ENCODE data around the gene CFL2. TPM values are rescaled to one million over a fixed set of nuclear protein-coding genes. Genes with fewer than 3 reads are reported as not detected.
A peak's percentile ranks its signal among the peaks of the same experiment; 100 is the strongest.
"Not testable (repeated sequence)": the region's sequence is repeated elsewhere in the genome, so short reads cannot be mapped to it uniquely, and the experiment has no call there.

CFL2 gene
- total and polyA plus RNA-seq, 9 donors, result 502 to 697 (median 585) TPM

DNA sequence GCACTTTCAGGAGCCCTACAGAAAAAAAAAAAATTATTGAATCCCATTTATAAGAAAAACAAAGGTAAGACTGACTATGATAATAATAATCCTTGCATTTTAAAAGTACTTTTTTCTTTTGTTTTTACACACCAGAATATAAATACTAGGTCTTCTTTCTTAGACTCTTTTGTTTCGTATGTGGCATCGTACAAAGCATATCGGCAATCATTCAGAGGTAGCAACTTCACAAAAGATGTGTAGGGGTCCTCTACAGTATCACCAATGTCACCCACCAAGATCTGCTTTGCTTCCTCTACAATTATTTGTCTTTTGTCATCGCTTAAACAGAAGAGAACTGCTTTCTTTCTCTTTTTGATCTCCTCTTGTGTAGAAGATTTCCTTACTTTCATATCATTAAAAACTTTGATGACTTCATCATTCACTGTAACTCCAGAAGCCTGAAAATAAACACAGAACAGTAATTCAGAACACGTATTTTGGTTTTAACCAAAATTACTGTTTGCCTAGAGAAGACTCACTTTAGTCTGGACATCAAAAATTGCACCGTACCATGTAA is 1.2 kb downstream of the CFL2 start:
- no CpG with 5 or more reads among the region's 6 CpGs for WGBS (ENCODE audit: insufficient coverage)
- DNase-seq, result no peak

DNA sequence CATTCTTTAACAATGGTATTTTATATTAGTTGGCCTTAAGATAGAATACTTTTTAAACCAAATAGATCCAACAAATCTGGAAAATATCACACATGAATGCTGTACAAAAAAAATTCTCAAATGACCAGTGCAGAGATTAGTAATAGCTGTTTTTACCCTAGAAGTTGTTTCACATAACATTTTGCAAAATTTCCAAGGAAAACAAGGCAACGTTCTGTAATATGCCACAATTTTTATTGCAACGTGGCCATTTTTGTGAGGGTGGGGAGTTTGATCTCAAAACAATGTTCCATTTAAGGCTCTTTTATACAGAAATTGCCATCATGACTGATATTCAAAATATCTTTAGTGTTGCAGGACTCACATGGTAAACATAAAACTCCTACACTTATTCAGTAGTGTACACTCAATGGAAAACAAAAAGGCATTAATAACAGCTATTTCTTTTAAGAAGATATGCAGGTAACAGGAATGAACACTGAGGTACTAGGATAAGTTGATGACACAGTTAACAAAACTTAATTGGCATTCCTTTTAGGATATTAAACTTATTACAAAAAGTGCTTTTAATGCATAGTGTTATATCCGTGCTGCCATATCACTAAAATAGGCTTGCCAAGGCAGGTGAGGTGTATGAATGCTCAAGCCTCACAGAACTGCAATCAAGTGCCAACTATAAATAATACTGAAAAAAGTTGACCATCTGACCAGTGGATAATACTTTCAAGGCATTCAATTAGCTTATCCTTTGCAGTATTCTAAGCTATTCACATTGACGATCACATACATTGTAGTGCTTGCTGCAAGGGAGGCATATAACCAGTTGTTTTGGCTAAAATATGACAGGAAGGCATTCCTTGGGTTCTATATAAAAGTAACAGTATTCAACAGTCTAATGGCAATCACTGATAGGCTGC is 2.3 kb downstream of the CFL2 start:
- Histone ChIP-seq H3K9me3 (replicated peaks; ENCODE audit: control insufficient read depth, low read depth, low read length) (no peaks in the 10 kb centered on the region), H3K27ac (ENCODE audit: low read length) (peak overlapping the region; percentile 96), H3K27me3 (ENCODE audit: control insufficient read depth, insufficient read depth, low read length) (no peaks in the 10 kb centered on the region), H3K4me3 (ENCODE audit: low read length) (peak overlapping the region; percentile 86), H3K36me3 (ENCODE audit: control insufficient read depth, insufficient read depth, low read length) (peaks cover 10% of the 10 kb centered on the region), H3K4me1 (ENCODE audit: control insufficient read depth, insufficient read depth, low read length) (peaks cover 16% of the 10 kb centered on the region)
- WGBS (ENCODE audit: insufficient coverage), result no CpG with 5 or more reads among the region's 4 CpGs
- DNase-seq, result peak; percentile 58

More for the DNA sequence above, 1.2 kb downstream of the CFL2 start:
- H3K4me3 ChIP-seq (ENCODE audit: low read length), result peak overlapping the region; percentile 86
- H3K27ac ChIP-seq (ENCODE audit: low read length), result peak overlapping the region; percentile 96
- H3K9me3 ChIP-seq (replicated peaks; ENCODE audit: control insufficient read depth, low read depth, low read length), result no peaks in the 10 kb centered on the region
- H3K4me1 ChIP-seq (ENCODE audit: control insufficient read depth, insufficient read depth, low read length), result peaks cover 14% of the 10 kb centered on the region
- no peaks in the 10 kb centered on the region for H3K27me3 ChIP-seq (ENCODE audit: control insufficient read depth, insufficient read depth, low read length)
- H3K36me3 ChIP-seq (ENCODE audit: control insufficient read depth, insufficient read depth, low read length), result peaks cover 10% of the 10 kb centered on the region

DNA sequence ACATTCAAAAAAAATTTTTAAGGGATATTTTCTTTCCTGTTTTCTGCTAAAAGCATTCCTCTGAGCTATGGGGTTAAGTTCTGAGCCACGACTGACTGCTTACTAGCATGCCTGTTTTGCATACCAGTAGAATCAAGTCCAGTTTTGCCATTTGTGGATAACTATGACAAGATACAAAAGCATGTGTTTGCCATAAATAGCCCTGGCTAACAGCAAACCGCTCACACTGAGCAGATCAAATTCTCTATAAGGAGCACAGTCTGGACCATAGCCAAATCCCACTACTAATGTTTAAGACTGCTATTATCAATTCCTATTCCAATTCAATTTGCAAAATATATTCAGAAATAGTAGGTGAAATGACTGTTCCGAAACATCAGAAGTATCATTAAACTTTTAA is 3.2 kb downstream of the CFL2 start:
- Histone ChIP-seq H3K4me1 (ENCODE audit: control insufficient read depth, insufficient read depth, low read length) (peaks cover 16% of the 10 kb centered on the region), H3K4me3 (ENCODE audit: low read length) (peak overlapping the region; percentile 86), H3K9me3 (replicated peaks; ENCODE audit: control insufficient read depth, low read depth, low read length) (no peaks in the 10 kb centered on the region), H3K27me3 (ENCODE audit: control insufficient read depth, insufficient read depth, low read length) (no peaks in the 10 kb centered on the region), H3K27ac (ENCODE audit: low read length) (peak overlapping the region; percentile 96), H3K36me3 (ENCODE audit: control insufficient read depth, insufficient read depth, low read length) (peaks cover 10% of the 10 kb centered on the region)
- no CpG with 5 or more reads among the region's 3 CpGs for WGBS (ENCODE audit: insufficient coverage)
- DNase-seq, result peak; percentile 93

DNA sequence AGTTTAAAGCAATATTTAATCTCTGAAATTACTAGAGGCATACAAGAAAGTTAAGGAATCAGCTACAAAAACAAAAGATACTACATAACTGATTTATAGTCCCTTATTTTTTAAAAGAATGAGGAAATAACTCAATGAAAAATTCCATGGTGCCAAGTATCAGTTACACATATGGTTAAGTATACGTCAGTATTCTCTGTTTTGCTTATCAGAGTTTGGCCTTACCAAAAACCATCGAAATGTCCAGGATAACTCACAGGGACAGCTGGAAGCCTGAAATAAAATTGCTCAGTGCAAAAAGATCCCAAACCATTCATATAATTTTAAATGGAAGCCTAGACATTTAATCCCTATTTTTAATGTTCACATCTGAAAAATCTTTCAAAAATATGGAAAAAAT is 3.6 kb downstream of the CFL2 start:
- H3K27me3 ChIP-seq (ENCODE audit: control insufficient read depth, insufficient read depth, low read length), result no peaks in the 10 kb centered on the region
- WGBS (ENCODE audit: insufficient coverage), result no CpG with 5 or more reads among the region's 2 CpGs
- H3K9me3 ChIP-seq (replicated peaks; ENCODE audit: control insufficient read depth, low read depth, low read length), result no peaks in the 10 kb centered on the region
- peaks cover 10% of the 10 kb centered on the region for H3K36me3 ChIP-seq (ENCODE audit: control insufficient read depth, insufficient read depth, low read length)
- H3K4me3 ChIP-seq (ENCODE audit: low read length), result peak overlapping the region; percentile 20
- DNase-seq, result peak; percentile 45
- H3K27ac ChIP-seq (ENCODE audit: low read length), result peak overlapping the region; percentile 96
- peaks cover 15% of the 10 kb centered on the region for H3K4me1 ChIP-seq (ENCODE audit: control insufficient read depth, insufficient read depth, low read length)

DNA sequence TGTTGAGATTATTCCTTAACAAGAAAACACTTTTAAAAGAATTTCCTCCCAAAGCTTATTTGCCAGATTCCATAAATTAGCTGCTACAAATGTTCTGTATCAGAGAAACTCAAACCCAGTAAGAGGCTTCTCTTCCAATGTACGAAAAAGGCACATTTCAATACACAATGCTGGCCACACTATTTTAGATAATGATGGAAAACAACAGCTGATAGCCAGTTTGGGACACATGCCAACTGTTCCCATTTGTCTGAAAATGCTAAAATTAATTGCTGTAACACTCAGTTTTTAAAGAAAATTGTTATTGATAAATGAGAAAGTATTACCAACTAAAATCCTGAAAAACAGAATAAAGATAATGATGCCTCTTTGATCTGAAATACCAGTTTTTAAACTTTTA is 4.4 kb downstream of the CFL2 start:
- H3K4me1 ChIP-seq (ENCODE audit: control insufficient read depth, insufficient read depth, low read length), result peaks cover 13% of the 10 kb centered on the region
- peak overlapping the region; percentile 20 for H3K4me3 ChIP-seq (ENCODE audit: low read length)
- peaks cover 10% of the 10 kb centered on the region for H3K36me3 ChIP-seq (ENCODE audit: control insufficient read depth, insufficient read depth, low read length)
- no CpG with 5 or more reads among the region's 1 CpG for WGBS (ENCODE audit: insufficient coverage)
- H3K27me3 ChIP-seq (ENCODE audit: control insufficient read depth, insufficient read depth, low read length), result no peaks in the 10 kb centered on the region
- no peaks in the 10 kb centered on the region for H3K9me3 ChIP-seq (replicated peaks; ENCODE audit: control insufficient read depth, low read depth, low read length)
- H3K27ac ChIP-seq (ENCODE audit: low read length), result peak overlapping the region; percentile 96
- DNase-seq, result peak; percentile 61

DNA sequence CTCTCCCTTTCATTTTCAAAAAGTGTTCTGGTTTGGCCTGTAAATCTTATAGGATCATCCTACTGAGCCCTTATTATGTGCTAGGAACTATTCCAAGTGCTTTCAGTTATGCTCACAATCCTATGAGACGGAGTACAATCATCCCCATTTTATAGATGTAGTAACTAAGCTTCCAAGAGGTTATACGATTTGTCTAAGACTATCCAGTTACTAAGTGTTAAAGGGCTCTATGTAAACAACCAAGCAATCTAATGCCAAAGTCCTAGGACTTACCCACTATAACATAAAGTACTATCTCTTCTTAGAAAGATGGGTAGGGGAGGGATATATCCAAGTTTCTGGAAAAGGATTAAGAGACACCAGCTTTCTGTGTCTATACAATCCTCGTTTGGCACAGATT is 6.7 kb downstream of the CFL2 start:
- Histone ChIP-seq H3K27ac (ENCODE audit: low read length) (no peak overlapping the region), H3K4me3 (ENCODE audit: low read length) (no peak overlapping the region), H3K4me1 (ENCODE audit: control insufficient read depth, insufficient read depth, low read length) (peaks cover 12% of the 10 kb centered on the region), H3K27me3 (ENCODE audit: control insufficient read depth, insufficient read depth, low read length) (no peaks in the 10 kb centered on the region), H3K36me3 (ENCODE audit: control insufficient read depth, insufficient read depth, low read length) (peaks cover 10% of the 10 kb centered on the region), H3K9me3 (replicated peaks; ENCODE audit: control insufficient read depth, low read depth, low read length) (no peaks in the 10 kb centered on the region)
- WGBS (ENCODE audit: insufficient coverage), result no CpG with 5 or more reads among the region's 3 CpGs
- DNase-seq, result no peak

DNA sequence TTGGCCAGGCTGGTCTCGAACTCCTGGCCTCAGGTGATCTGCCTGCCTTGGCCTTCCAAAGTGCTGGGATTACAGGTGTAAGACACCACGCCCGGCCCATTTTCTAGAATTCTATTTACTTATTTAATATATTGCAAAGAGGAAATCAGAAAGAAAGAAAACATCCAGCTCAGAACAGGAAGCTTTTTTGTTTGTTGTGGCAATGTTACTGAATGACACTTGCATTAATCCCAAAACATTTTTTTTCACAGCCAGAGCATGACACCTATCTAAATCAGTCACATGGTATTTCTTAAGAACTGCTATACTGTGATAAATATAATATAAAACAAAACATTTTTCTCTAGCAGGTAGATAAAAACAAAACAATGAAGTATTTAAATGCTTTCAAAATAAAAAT is 12.6 kb downstream of the CFL2 start:
- no peaks in the 10 kb centered on the region for H3K36me3 ChIP-seq (ENCODE audit: control insufficient read depth, insufficient read depth, low read length)
- DNase-seq, result no peak
- no CpG with 5 or more reads among the region's 3 CpGs for WGBS (ENCODE audit: insufficient coverage)
- H3K27me3 ChIP-seq (ENCODE audit: control insufficient read depth, insufficient read depth, low read length), result no peaks in the 10 kb centered on the region
- no peak overlapping the region for H3K4me3 ChIP-seq (ENCODE audit: low read length)
- peaks cover 4% of the 10 kb centered on the region for H3K4me1 ChIP-seq (ENCODE audit: control insufficient read depth, insufficient read depth, low read length)
- H3K27ac ChIP-seq (ENCODE audit: low read length), result no peak overlapping the region
- no peaks in the 10 kb centered on the region for H3K9me3 ChIP-seq (replicated peaks; ENCODE audit: control insufficient read depth, low read depth, low read length)

DNA sequence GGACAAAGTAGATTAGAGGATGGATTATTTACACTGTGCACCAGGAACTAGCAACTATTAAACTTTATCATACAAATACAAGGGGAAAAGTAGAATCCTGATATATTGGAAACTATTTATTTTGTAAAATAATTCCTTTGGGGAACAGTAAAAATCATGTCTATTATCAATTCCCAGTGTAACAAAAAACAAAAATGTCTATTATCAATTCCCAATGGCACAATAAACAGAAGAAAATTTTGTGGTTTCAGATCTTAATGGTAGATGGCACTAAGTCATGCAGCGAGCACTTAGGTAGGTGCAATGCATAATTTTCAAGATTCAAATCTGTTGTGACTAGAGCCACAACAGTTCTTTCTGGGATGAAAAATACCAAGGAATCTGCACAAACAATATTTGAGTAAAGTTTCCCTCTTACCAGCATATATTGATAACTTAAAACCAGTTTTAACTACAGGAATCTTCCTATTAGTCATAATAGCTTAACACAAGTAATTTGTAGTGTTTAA is 13.7 kb downstream of the CFL2 start:
- Histone ChIP-seq H3K9me3 (replicated peaks; ENCODE audit: control insufficient read depth, low read depth, low read length) (no peaks in the 10 kb centered on the region), H3K27me3 (ENCODE audit: control insufficient read depth, insufficient read depth, low read length) (no peaks in the 10 kb centered on the region), H3K27ac (ENCODE audit: low read length) (peak overlapping the region; percentile 86), H3K4me1 (ENCODE audit: control insufficient read depth, insufficient read depth, low read length) (peaks cover 4% of the 10 kb centered on the region), H3K4me3 (ENCODE audit: low read length) (no peak overlapping the region), H3K36me3 (ENCODE audit: control insufficient read depth, insufficient read depth, low read length) (no peaks in the 10 kb centered on the region)
- no peak for DNase-seq
- no CpG with 5 or more reads among the region's 1 CpG for WGBS (ENCODE audit: insufficient coverage)

DNA sequence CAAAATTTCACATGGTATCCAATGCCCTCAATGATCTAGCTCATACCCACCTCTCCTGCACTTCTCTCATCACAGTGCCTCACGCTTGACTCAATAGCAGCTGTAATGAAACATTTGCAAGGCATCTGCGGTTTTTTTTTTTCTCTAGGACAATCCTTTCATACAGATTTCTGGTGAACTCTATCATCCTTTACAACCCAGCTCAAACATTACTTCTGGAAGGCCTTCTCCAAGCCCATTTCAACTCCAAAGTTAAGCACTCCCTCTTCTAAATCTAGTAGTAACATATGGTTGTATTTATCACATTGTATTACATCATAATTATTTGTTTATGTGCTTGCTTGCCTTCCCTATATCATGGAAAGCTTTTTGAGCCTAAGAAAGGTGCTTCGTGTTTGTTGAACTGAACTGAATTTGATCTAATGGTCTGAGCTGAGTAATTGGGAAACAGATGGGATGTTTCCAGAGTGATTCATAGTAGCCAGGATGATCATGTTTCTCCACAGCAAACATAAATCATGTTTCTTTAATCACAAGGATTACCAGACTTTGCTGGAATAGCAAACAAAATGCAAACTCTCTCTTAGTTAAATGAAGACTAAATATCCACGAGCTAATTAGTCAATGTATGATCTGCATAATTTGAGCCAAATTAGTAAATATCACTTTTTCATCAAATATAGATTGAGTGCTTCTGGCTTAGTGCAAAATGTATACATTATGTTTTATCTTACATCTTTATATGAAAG is 14.3 kb downstream of the CFL2 start:
- Histone ChIP-seq H3K4me3 (ENCODE audit: low read length) (no peak overlapping the region), H3K27me3 (ENCODE audit: control insufficient read depth, insufficient read depth, low read length) (no peaks in the 10 kb centered on the region), H3K9me3 (replicated peaks; ENCODE audit: control insufficient read depth, low read depth, low read length) (no peaks in the 10 kb centered on the region), H3K36me3 (ENCODE audit: control insufficient read depth, insufficient read depth, low read length) (no peaks in the 10 kb centered on the region), H3K4me1 (ENCODE audit: control insufficient read depth, insufficient read depth, low read length) (peaks cover 4% of the 10 kb centered on the region), H3K27ac (ENCODE audit: low read length) (peak overlapping the region; percentile 86)
- 26% methylated on average over 2 of the region's 4 CpGs for WGBS (ENCODE audit: insufficient coverage)
- DNase-seq, result peak; percentile 78

DNA sequence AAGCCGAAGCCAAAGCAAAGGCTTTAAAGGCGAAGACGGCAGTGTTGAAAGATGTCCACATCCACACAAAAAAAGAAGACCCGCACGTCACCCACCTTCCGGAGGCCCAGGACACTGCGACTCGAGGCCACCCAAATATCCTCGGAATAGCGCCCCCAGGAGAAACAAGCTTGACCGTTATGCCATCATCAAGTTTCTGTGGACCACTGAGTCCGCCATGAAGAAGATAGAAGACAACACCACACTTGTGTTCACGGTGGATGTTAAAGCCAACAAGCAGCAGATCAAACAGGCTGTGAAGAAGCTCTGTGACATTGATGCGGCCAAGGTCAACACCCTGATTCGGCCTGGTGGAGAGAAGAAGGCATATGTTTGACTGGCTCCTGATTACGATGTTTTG is 20.2 kb downstream of the CFL2 start:
- not testable (repeated sequence) for H3K27ac ChIP-seq (ENCODE audit: low read length); H3K36me3 ChIP-seq (ENCODE audit: control insufficient read depth, insufficient read depth, low read length); H3K4me3 ChIP-seq (ENCODE audit: low read length)

More for the DNA sequence above, 20.2 kb downstream of the CFL2 start:
- not testable (repeated sequence) for H3K9me3 ChIP-seq (replicated peaks; ENCODE audit: control insufficient read depth, low read depth, low read length); DNase-seq; H3K27me3 ChIP-seq (ENCODE audit: control insufficient read depth, insufficient read depth, low read length)
- 98% methylated on average over 9 of the region's 16 CpGs for WGBS (ENCODE audit: insufficient coverage)
- H3K4me1 ChIP-seq (ENCODE audit: control insufficient read depth, insufficient read depth, low read length), result peaks cover 12% of the 10 kb centered on the region
